HG02885 (cell line): ENCODE data around the gene TTF1.
"Not testable (repeated sequence)": the region's sequence is repeated elsewhere in the genome, so short reads cannot be mapped to it uniquely, and the experiment has no call there.

Experiments used
- ATAC-seq: cut with Tn5 transposase; IDR thresholded peaks from one replicate; pipeline ENCODE4 v1.9.1; 2021; ENCODE audit warnings: mild to moderate bottlenecking; ENCODE audit not compliant: unreplicated experiment, poor library complexity

Gene TTF1

DNA sequence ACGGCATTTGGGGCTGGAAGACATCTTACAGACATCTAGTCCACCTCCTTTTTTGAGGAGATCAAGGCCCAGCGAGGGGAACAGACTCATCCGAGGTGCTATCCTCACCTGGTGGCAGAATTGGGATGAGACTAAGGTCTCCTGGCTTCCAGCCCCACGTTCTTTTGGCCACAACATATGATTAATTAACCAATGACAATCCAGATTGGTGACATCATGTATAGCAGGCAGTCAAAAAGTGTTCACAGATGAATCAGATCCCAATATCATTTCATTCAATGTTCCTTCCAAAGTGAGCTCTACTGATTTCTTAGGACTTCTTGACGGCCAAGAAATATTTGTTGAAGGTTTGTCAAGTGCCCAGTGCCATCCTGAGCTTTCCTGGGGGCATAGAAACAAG is 7.3 kb upstream of the TTF1 start:
- no peak for ATAC-seq

DNA sequence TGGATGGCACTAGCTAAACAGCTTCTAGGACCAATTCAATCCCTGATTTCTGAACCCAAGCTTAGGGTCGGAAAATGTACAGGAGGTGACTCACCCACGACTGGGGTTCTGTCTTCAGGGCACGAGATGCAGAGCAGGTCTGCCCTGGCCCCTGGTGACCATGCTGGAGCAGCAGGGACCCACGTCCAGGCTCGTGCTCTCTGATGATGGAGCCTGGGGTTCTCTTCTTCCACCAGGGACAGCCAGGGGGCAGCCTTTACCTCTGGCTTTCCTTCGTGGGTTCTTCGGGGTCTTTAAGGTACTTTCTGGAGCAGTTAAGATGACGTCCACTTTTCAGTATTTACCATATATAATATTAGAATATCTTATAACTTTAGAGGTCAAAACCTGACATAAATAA is 5.4 kb upstream of the TTF1 start:
- no peak for ATAC-seq

DNA sequence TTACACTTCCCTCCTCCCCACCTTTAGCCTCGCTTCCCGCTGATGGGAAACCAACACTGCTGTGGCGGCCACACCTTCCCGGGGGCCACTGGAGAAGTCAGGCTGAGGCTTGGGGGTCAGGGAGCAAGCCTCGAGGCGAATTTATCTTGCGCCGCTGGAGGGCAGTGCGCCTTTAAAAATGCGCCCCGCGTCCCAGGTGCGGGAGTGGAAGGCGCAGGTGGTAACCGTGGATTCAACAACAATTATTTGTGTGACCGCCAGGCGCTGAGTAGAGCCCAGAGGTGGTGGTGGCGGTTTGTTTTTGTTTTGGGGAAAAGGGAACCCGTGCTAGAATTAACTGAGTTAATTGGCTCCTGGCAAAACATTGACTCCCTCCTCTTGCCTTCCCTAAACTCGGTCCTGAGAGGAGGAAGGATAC is 4.5 kb upstream of the TTF1 start:
- ATAC-seq = peak; percentile 38

DNA sequence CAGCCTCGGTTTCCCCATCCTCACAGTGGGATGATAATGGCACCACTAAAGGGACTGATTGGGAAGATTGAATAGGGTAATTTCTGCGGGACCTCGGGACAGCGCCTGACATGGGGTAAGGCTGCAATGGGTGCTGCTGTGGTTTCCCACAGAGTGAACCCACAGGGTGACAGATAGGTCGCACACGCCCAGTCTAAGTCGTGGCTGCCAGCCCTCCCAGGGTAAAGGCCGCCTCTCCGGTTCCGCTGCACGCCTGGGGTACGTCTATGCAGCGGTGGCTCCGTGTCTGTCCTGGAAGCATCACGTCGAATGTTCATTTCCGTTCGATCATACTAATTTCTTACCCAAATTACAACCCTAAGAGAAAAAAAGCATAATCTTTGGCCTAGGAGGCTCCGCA is 4.0 kb upstream of the TTF1 start:
- ATAC-seq = no peak

DNA sequence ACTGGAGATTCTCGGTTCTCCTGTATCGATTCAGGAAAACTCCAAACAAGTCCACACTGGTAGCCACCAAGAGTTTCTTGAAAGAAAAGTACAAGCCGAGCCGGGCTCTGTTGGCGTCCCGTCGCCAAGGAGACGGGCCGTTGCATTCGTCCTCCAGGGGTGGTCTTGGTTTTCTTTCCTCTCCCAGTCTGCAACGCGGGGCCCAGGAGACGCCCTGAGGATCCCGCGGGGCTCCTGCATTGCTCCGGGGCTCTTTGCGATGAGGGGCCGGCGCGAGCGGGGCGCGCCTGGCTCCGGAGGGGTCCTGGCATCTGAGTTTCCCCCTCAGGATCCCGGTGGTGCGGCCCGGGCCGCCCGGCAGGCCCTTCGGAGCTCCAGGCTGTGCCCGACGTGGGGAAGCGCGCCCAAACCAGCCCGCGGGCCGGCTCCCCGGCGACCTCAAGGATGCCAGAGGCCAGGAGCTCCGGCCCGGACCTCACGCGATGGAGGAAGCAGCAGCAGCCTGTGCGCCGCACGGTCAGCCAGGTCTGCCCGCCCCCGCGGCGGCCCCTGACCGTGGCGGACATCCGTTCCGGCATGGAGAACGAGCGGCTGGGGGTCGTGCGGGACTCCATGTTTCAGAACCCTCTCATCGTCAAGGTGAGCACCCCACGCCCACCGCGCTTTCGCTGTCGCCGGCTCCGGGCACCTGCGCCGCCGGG is 3.3 kb upstream of the TTF1 start, which contains the start of gene CFAP77:
Gene CFAP77 (plus strand): TSS at position 384 of the 701 bp plus-strand sequence. CDS start 61 bp downstream, at position 445.
- no peak for ATAC-seq

DNA sequence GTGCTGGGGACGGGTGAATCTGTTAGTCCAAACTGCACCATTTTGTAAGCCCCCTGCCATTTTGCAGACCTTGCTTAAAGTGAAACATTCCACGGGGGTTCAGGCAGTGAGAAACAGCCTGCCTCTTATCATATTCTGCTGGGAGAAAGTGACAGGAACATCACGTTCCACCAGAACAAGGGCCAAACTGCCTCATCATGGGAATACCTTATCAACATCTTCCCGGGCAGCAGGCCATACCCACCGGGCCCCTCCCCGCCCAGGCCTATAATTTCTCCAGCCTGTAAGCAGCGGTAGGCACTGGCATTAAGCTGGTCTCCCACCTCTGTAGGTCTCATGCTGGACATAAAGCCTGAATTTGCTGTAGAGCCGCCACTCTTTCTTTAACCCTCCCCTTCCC is 1.9 kb upstream of the TTF1 start:
- ATAC-seq = no peak

DNA sequence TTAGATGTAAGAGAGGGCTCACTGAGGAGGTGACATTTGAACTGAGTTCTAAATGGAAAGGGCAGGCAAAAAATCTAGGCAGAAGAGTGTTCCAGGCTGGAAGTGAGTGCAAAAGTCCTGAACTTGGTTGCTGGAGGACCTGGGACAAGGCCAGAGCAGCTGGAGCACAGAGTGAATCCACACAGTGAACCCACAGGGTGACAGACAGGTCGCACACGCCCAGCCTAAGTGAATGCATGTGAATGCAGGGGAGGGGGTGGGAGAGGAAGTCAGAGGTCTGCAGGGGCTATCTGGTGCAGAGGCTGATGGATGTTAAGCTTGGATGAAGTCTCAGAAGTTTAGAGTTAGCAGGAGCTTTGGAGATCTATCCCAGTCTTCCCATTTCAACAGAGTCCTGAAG is 556 bp upstream of the TTF1 start:
- no peak for ATAC-seq

DNA sequence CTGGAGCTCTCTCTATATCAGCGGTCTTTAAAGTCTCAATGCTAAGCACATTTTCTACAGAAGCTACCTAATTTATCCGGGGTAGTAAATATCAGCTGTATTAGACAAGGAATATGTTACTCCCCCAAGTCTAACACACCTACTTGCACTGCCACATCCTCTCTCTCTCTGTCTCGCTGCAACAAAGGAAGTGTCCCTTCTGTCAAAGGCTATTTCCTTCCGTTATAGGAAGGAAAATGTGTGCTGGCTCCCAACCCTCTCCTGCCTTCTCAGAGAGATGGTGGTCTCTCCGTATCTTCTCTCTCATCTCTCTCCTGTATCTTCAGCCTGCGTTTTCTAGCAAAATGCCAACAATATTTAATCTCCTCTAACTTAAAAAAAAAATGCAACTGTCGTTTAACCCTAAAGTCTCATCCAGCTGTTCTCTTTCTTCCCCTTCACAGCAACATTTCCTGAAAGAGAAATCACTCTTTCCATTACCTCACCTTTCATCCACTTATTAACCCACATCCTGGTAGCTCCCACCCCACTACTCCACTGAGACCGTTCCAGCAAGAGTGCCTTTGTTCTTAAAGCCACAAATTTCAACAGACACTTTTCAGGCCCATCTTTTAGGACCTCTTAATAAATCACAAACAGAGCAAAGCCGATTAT is 2.3 kb downstream of the TTF1 start:
- ATAC-seq = no peak

DNA sequence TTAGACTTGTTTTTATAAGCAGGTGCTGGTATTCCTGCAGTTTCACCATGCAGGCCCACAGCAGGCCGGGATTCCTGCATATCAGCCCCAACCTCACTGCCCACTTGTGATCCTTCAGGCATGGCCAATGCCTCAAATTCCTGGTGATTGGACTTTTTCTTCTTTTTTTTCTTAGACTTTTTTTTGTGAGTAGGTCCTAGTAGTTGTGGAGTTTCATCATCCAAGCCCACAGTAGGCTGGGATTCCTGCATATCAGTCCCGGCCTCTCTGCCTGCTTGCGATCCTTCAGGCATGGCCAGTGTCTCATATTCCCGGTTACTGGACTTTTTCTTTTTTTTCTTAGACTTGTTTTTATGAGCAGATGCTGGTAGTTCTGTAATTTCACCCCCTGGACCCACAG is 4.8 kb downstream of the TTF1 start:
- ATAC-seq = no peak

DNA sequence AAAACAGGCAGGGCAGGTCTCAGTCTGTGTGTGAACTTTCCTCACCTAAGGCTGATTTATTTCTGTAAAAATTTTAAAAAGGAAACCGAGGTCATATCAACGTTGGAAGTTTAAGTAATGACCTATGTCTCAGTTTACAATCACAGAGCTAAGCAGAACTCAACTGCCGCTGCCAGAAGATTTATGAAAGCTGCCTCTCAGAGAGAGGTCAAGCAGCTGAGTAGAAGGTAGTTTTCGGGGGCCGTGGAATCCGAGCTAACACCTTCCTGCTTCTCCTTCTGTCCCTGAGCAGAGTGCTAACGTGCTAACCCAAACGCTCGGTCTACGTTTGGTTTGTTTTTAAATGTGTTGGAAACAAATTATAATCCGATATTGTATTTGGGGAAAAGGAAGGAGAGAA is 11.1 kb downstream of the TTF1 start:
- ATAC-seq = no peak

DNA sequence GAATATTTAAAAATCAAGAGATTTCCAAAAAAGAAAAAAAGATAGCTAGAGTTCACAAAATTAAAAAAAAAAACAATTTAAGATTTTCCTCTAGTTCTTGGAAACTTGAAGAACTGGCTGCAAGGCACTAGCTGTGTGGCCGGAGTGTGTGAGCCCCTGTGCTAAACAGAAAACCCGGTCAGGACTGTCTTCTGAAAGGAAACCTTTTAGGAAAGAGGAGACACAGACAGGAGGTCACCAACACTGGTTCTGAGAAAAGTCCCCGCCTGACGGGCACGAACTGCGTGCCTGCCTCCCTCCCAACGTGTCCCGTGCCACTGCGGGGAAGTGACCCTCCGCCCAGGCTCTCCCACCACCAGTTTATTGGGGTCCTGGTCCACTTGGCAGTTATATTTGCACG is 15.2 kb downstream of the TTF1 start:
- ATAC-seq = no peak

DNA sequence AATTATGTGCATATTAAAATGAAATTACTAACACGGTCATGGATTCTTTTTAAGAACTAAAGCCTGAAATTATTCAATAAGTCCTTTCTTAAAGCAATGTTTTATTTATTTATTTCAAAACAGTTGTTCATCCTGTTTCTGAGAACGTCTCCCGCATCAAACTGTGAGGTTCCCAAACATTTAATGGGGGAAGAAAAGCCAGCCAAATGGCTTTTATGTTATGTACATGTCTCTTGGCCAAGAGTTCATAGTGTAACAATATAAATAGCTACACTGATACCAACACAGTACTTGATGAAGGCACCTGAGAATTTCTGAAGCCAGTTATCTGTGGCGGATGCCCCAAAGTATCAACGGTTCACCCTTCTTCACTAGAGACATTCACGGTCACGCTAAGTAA is 15.7 kb downstream of the TTF1 start:
- no peak for ATAC-seq

DNA sequence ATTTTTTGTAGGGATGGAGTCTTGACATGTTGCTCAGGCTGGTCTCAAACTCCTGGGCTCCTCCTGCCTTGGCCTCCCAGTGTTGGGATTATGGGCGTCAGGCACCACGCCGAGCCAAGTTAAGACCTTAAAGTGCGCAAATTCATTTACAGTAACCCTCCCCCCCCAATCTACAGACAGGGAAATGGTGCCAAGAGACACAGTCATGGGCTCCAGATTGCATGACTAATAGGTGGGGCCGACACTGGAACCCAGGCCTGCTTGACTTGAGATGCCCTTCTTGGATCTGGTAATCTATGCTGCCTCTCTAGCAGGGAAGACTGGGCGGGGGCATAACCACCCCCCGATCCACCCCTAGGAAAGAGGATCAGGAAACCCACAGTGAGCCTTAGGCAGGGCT is 19.5 kb downstream of the TTF1 start:
- no peak for ATAC-seq

DNA sequence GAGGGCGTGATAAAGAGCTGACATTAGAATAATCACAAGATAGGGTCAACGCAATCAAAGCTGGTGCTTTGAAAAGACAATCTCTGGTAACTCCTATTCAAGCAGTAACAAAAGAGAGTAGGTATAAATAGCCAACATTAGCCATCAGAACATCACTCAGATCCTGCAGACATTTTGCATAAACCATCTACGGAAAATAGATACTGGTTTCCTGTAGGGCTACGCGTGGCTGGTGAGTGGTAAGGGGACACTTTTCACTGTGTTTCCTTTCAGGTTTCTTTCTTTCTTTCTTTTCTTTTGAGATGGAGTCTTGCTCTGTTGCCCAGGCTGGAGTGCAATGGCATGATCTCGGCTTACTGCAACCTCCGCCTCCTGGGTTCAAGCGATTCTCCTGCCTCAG is 22.3 kb downstream of the TTF1 start:
- ATAC-seq = peak; percentile 55

DNA sequence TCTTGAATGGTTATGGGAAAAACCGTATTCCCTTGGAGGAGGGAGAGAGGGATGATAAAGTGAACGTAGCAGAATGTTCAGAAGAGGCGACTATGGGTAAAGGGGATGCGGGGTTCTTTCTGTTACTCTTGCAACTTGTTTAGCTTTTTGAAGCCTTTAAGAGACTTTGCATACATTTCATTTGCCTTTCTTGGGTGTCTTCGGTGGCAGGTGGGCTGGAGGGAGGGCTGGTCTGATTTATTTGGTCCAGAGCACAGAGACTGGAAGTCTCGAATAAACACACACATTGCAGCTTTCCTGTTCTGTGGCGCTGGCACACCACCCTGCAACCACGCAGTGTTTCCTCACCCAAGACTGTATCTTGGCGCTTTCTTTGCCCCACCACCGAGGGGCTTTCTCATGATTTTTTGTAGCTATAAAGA is 23.2 kb downstream of the TTF1 start:
- ATAC-seq = peak; percentile 48

DNA sequence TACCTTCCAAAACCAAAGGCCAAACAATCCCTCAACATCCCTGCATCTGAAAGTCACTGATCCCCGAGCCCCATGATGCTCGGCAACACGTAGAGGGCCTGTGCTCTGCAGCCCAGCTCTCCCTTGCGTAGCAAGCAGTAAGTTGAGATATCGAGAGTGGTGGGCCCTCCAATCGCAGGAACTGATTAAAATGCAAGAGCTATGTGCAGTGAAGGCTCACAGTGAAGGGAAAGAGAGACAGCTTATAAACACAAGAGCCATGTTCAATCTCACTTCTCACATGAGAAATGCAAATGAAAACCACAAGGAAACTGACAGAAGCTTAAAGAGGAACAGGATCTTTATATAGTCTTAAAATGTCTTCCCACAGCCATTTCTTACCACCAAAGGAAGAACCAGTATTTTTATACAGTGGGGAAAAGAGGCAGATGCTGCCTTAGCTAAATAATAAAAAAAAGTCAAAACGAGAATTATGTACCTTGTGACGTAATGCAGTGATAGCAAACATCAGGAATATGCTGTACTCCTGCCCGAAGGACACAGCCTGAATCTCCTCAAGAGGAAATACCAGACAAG is 24.6 kb downstream of the TTF1 start:
- peak; percentile 58 for ATAC-seq

DNA sequence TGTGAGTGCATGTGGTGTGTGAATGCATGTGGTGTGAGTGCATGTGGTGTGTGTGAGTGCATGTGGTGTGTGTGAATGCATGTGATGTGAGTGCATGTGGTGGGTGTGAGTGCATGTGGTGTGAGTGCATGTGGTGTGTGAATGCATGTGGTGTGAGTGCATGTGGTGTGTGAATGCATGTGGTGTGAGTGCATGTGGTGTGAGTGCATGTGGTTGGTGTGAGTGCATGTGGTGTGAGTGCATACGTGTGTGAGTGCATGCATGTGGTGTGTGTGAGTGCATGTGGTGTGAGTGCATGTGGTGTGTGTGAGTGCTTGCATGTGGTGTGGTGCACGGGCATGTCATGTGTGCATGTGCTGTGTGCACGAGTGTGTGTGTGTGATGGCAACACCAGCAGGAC is 28.2 kb downstream of the TTF1 start:
- ATAC-seq = not testable (repeated sequence)

DNA sequence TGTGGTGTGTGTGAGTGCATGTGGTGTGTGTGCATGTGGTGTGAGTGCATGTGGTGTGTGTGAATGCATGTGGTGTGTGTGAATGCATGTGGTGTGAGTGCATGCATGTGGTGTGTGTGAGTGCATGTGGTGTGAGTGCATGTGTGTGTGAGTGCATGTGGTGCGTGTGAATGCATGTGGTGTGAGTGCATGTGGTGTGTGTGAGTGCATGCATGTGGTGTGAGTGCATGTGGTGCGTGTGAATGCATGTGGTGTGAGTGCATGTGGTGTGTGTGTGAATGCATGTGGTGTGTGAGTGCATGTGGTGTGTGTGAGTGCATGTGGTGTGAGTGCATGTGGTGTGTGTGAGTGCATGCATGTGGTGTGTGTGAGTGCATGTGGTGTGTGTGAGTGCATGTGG is 28.9 kb downstream of the TTF1 start:
- not testable (repeated sequence) for ATAC-seq

DNA sequence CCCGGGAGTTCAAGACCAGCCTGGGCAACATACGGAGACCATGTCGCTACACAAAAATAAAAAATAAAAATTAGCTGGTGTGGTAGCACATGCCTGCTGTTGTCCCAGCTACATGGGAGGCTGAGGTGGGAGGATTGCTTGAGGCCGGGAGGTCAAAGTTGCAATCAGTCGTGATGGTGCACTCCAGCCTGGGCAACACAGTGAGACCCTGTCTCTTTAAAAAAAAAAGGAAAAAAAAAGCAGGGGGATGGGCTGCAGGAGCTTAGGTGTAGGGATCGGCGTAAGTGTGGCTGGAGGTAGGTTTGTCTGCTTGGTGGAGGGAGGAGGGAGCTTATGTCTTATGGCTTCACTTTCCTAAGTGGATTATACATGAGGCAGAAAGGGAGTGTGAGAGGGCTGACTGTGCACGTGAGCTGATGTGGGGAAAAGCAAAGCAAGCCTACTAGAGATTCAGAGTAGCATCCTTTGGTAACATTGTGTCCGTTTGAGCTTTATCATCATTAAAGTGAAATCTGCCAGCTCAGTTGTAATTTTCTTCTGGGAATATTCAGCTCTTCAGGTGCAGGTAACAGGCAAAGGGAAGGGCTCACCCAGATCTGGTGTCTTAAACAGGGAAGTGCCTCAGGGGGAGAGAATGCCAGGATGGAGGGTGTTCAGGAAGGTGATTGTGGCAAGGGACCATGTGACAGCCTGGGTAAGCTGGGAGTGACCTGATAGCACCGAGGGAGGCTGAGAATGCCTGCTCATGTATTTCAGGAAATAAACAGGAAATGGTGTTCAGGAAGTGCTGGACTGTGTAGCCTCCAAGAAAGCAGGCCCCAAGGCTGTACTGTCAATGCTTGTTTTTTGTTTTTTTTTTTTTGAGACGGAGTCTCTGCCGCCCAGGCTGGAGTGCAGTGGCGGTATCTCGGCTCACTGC is 34.2 kb downstream of the TTF1 start:
- ATAC-seq = no peak

DNA sequence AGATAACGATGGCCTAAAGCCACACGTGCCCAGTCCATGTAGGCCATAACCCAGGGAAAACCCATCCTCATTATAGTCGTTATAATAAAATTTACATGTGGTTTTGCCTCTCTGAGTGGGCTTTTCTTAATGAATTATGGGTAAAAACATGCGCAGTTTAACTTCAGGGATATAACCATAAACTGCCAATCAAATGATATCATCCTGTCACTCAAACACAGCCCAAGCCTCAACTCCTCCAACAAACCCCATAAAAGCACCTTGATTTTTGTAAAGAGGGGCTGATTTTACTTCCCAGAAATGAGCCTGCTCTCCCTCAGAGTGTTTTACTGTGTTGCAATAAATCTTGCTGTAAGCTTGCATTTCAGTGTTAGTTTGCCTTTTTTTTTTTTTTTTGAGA is 36.0 kb downstream of the TTF1 start:
- no peak for ATAC-seq

DNA sequence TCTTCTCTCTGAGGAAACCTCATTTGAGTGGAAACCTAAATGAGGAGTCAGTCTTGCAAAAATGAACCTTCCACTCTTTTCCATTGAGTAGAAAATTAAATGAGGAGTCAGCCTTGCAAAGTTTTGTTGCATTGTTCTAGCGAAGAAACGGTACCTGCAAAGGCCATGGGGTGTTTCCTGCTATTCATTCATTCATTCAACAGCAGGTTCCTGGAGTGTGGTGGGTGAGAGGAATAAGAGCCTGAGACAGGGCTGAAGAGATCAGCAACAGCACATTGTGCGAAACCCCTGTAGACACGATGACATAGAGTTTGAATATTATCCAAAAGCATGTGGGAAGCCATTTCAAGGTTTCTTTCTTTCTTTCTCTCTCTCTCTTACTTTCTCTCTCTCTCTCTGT is 37.2 kb downstream of the TTF1 start:
- ATAC-seq = no peak
